HG02763 (cell line): ENCODE data around the gene ZFPL1.

Experiments
- ATAC-seq: cut with Tn5 transposase; IDR thresholded peaks from one replicate; pipeline ENCODE4 v1.9.1; 2021; ENCODE audit warnings: mild to moderate bottlenecking, moderate library complexity; ENCODE audit not compliant: unreplicated experiment

The ZFPL1 gene

GRCh38 chr11:65126624-65127274, 42.7 kb downstream of the ZFPL1 start:
- ATAC-seq, result no peak

- ATAC-seq, result no peak
Measured at GRCh38 chr11:65127473-65128181, 43.6 kb downstream of the ZFPL1 start.

- ATAC-seq, result no peak
Measured at GRCh38 chr11:65128182-65129145, 44.4 kb downstream of the ZFPL1 start.

GRCh38 chr11:65129649-65130441, 45.8 kb downstream of the ZFPL1 start:
- ATAC-seq, result no peak

GRCh38 chr11:65130631-65131416, 46.8 kb downstream of the ZFPL1 start:
- no peak for ATAC-seq

- ATAC-seq, result no peak
Measured at GRCh38 chr11:65131417-65131776, 47.4 kb downstream of the ZFPL1 start.

- ATAC-seq, result no peak
Measured at GRCh38 chr11:65131895-65132237, 47.8 kb downstream of the ZFPL1 start.

- peak; percentile 37 for ATAC-seq
Measured at GRCh38 chr11:65132238-65132987, 48.4 kb downstream of the ZFPL1 start.

- ATAC-seq, result no peak
Measured at GRCh38 chr11:65132988-65133700, 49.1 kb downstream of the ZFPL1 start.

- no peak for ATAC-seq
Measured at GRCh38 chr11:65133724-65134123, 49.7 kb downstream of the ZFPL1 start.

GRCh38 chr11:65134240-65134951, 50.4 kb downstream of the ZFPL1 start, which contains the start of gene SYVN1:
SYVN1 (minus strand) TSS chr11:65134519; CDS start chr11:65133601, 918 bp downstream.
- ATAC-seq, result peak; percentile 51

- peak; percentile 59 for ATAC-seq
Measured at GRCh38 chr11:65134952-65135632, 51.1 kb downstream of the ZFPL1 start.

GRCh38 chr11:65135633-65136145, 51.7 kb downstream of the ZFPL1 start:
- ATAC-seq, result no peak

GRCh38 chr11:65136515-65137096, 52.6 kb downstream of the ZFPL1 start:
- no peak for ATAC-seq
